Measurements from ENCODE around the gene CCDC142.
"Not testable (repeated sequence)": the region's sequence is repeated elsewhere in the genome, so short reads cannot be mapped to it uniquely, and the experiment has no call there.

CCDC142 gene

GRCh38 chr2:74444498-74445318 is 38.1 kb downstream of the CCDC142 start:
- WGBS, 2 experiments (ENCODE audit: insufficient coverage in 2 of 2), result 65 to 89% methylated on average over 3 to 4 of the region's 5 CpGs
- H3K27ac ChIP-seq (ENCODE audit: low read depth, low read length, severe bottlenecking), result no peak overlapping the region

GRCh38 chr2:74442483-74443297 is 40.1 kb downstream of the CCDC142 start:
- peaks cover 26% of the 10 kb centered on the region for H3K4me1 ChIP-seq (ENCODE audit: control insufficient read depth, insufficient read depth, low read length, poor library complexity, severe bottlenecking)
- H3K4me3 ChIP-seq (ENCODE audit: extremely low read depth, insufficient read depth, low read length, poor library complexity, severe bottlenecking), result peak overlapping the region; percentile 54
- not testable (repeated sequence) for H3K36me3 ChIP-seq (ENCODE audit: control insufficient read depth, insufficient read depth, low read length); H3K27ac ChIP-seq (ENCODE audit: low read depth, low read length, severe bottlenecking); H3K9me3 ChIP-seq (ENCODE audit: control insufficient read depth, low read length)
- 79% methylated on average over 8 to 9 of the region's 16 CpGs for WGBS, 2 experiments (ENCODE audit: insufficient coverage in 2 of 2)

More at GRCh38 chr2:74444498-74445318, 38.1 kb downstream of the CCDC142 start:
- H3K4me1 ChIP-seq (ENCODE audit: control insufficient read depth, insufficient read depth, low read length, poor library complexity, severe bottlenecking), result peaks cover 8% of the 10 kb centered on the region
- no peaks in the 10 kb centered on the region for H3K9me3 ChIP-seq (ENCODE audit: control insufficient read depth, low read length)
- H3K4me3 ChIP-seq (ENCODE audit: extremely low read depth, insufficient read depth, low read length, poor library complexity, severe bottlenecking), result no peak overlapping the region
- no peaks in the 10 kb centered on the region for H3K36me3 ChIP-seq (ENCODE audit: control insufficient read depth, insufficient read depth, low read length)

GRCh38 chr2:74441690-74442482 is 40.9 kb downstream of the CCDC142 start, which contains the start of gene RTKN:
Gene RTKN (minus strand): TSS chr2:74441937. CDS start chr2:74441816, 121 bp downstream.
- peak within 1 kb of the TSS; percentile 99 for H3K27ac ChIP-seq (ENCODE audit: low read depth, low read length, severe bottlenecking)
- peaks cover 34% of the 10 kb centered on the region for H3K4me1 ChIP-seq (ENCODE audit: control insufficient read depth, insufficient read depth, low read length, poor library complexity, severe bottlenecking)
- H3K4me3 ChIP-seq (ENCODE audit: extremely low read depth, insufficient read depth, low read length, poor library complexity, severe bottlenecking), result peak within 1 kb of the TSS; percentile 54
- H3K36me3 ChIP-seq (ENCODE audit: control insufficient read depth, insufficient read depth, low read length), result peaks cover 8% of the 10 kb centered on the region
- 1 to 4% methylated on average over 47 to 62 of the region's 75 CpGs for WGBS, 2 experiments (ENCODE audit: insufficient coverage in 2 of 2)
- no peaks in the 10 kb centered on the region for H3K9me3 ChIP-seq (ENCODE audit: control insufficient read depth, low read length)

DNA sequence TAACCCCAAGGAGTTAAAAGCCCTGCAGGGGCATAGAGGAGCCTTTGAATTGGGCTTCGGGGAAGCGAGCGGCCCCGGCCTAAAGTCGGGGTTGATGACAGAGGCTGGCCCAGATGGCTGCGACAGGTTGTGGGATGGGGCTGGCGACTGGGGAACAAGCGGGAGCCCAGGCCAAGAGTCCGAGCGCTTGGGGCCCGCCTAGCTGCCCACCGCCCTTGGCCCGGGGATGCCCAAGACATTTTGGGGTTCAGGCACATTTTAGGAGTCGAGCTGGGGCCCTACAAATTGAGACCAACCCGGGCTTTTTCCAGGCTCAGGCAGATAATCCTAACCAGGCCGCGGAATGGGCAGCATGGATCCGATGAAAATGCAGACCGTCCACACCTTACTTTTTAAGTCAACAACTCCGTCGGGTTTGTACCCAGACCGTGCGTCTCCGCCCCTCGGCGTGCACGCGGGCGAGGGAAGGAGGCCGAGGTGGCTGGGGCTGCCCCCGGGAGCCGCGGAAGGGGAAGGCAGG is 41.6 kb downstream of the CCDC142 start:
- Histone ChIP-seq H3K27ac (ENCODE audit: low read depth, low read length, severe bottlenecking) (peak overlapping the region; percentile 99), H3K4me3 (ENCODE audit: extremely low read depth, insufficient read depth, low read length, poor library complexity, severe bottlenecking) (peak overlapping the region; percentile 54)

DNA sequence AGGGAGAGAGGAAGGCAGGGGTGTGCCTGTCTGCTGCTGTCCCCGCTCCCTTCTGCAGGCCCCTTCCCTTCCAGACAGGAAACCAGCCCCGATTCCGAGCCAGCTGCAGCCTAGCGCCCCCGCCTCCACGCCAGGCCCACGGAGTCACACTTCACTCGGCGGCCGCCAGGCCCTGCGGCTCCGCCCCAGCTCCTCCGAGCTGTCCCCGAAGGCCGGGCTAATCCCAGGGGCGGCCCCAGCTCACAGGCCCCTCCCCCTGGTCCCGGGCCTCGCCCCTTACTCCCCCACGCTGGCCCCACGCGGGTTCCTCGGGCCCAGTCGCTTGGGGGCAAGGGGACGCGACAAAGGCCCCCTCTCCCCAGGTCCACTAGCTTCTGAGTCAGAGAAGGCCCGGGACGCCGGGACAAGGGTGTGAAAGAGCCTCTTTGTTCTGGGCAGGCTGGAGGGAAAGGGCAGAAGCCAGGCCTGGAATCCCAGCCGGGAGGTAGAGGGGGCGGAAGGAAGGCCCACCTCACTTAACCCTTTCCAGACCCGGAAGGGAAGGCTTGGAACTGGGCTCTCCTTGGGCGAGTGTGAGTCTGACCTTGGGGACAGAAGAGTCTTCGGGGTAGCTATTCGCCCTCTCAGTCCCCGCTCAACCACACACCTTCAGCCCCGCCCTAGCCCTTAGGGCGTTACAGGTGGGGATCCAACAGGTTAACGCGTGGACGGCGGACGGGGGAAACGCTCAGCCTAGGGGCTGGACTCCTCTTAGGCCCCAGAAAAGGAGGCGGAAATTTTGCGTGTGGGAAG is 42.2 kb downstream of the CCDC142 start:
- H3K4me3 ChIP-seq (ENCODE audit: extremely low read depth, insufficient read depth, low read length, poor library complexity, severe bottlenecking), result peak overlapping the region; percentile 54
- peaks cover 18% of the 10 kb centered on the region for H3K36me3 ChIP-seq (ENCODE audit: control insufficient read depth, insufficient read depth, low read length)
- peak overlapping the region; percentile 99 for H3K27ac ChIP-seq (ENCODE audit: low read depth, low read length, severe bottlenecking)
- H3K9me3 ChIP-seq (ENCODE audit: control insufficient read depth, low read length), result no peaks in the 10 kb centered on the region
- H3K4me1 ChIP-seq (ENCODE audit: control insufficient read depth, insufficient read depth, low read length, poor library complexity, severe bottlenecking), result peaks cover 38% of the 10 kb centered on the region
- WGBS, 2 experiments (ENCODE audit: insufficient coverage in 2 of 2), result 0 to 1% methylated on average over 19 to 28 of the region's 45 CpGs

More for the DNA sequence above, 41.6 kb downstream of the CCDC142 start:
- peaks cover 12% of the 10 kb centered on the region for H3K36me3 ChIP-seq (ENCODE audit: control insufficient read depth, insufficient read depth, low read length)
- 2 to 3% methylated on average over 28 to 32 of the region's 33 CpGs for WGBS, 2 experiments (ENCODE audit: insufficient coverage in 2 of 2)
- H3K9me3 ChIP-seq (ENCODE audit: control insufficient read depth, low read length), result no peaks in the 10 kb centered on the region
- peaks cover 38% of the 10 kb centered on the region for H3K4me1 ChIP-seq (ENCODE audit: control insufficient read depth, insufficient read depth, low read length, poor library complexity, severe bottlenecking)

DNA sequence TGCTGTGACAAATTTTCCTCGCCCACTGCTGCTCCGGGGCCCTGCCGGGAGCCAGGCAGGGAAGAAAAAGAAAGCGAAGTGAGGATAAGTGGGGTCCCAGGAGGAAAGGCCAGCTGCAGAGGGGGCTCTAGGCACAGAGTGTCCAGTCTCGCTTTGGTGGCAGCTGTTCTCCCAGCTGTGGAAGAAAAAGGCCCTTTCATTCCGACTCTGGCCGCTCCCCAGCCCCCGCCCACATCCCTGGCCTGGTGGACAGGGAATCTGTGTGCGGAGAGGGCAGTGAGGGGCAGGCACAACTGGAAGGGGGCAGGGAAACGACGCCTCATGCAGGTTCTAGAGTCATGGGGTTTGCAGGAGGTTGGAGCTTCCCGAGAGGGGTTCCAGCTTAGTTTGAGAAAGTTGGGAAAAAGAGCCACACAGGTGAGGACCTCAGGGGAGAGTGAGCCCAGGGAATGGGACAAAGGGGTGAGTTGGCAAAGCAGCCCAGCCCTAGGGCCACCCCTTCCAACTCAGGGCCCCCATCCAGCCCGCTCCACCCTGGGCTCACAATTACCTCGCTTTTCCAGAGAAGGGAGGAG is 42.9 kb downstream of the CCDC142 start:
- Histone ChIP-seq H3K9me3 (ENCODE audit: control insufficient read depth, low read length) (no peaks in the 10 kb centered on the region), H3K4me1 (ENCODE audit: control insufficient read depth, insufficient read depth, low read length, poor library complexity, severe bottlenecking) (peaks cover 38% of the 10 kb centered on the region), H3K4me3 (ENCODE audit: extremely low read depth, insufficient read depth, low read length, poor library complexity, severe bottlenecking) (peak overlapping the region; percentile 54), H3K27ac (ENCODE audit: low read depth, low read length, severe bottlenecking) (peak overlapping the region; percentile 99), H3K36me3 (ENCODE audit: control insufficient read depth, insufficient read depth, low read length) (peaks cover 25% of the 10 kb centered on the region)
- WGBS, 2 experiments (ENCODE audit: insufficient coverage in 2 of 2), result 18 to 26% methylated on average over 7 to 9 of the region's 14 CpGs

- 56 to 72% methylated on average over 3 of the region's 3 CpGs for WGBS, 2 experiments (ENCODE audit: insufficient coverage in 2 of 2)
- H3K36me3 ChIP-seq (ENCODE audit: control insufficient read depth, insufficient read depth, low read length), result peaks cover 30% of the 10 kb centered on the region
- H3K9me3 ChIP-seq (ENCODE audit: control insufficient read depth, low read length), result no peaks in the 10 kb centered on the region
- H3K4me3 ChIP-seq (ENCODE audit: extremely low read depth, insufficient read depth, low read length, poor library complexity, severe bottlenecking), result peak overlapping the region; percentile 54
- H3K4me1 ChIP-seq (ENCODE audit: control insufficient read depth, insufficient read depth, low read length, poor library complexity, severe bottlenecking), result peaks cover 34% of the 10 kb centered on the region
- peak overlapping the region; percentile 99 for H3K27ac ChIP-seq (ENCODE audit: low read depth, low read length, severe bottlenecking)
Observed at GRCh38 chr2:74439373-74439772, 43.4 kb downstream of the CCDC142 start.

DNA sequence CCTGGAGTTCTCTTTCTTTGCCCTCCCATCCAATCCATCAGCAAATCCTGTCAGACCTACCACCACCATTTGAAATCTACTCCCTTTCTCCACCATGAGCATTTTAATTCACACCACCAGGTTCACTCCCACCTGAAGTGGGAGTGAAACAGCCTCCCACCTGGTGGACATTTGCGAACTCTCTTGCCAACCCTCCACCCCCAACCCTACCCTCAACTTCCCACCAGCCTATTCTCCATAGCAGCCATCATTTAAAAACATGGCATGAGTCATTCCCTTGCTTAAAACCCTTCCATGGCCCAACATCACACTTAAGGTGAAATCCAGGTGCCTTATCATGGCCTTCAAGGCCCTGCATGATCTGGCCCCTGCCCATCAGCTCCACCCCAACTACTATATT is 44.5 kb downstream of the CCDC142 start:
- H3K9me3 ChIP-seq (ENCODE audit: control insufficient read depth, low read length), result no peaks in the 10 kb centered on the region
- H3K4me1 ChIP-seq (ENCODE audit: control insufficient read depth, insufficient read depth, low read length, poor library complexity, severe bottlenecking), result peaks cover 30% of the 10 kb centered on the region
- peaks cover 35% of the 10 kb centered on the region for H3K36me3 ChIP-seq (ENCODE audit: control insufficient read depth, insufficient read depth, low read length)
- no peak overlapping the region for H3K4me3 ChIP-seq (ENCODE audit: extremely low read depth, insufficient read depth, low read length, poor library complexity, severe bottlenecking)
- WGBS, 2 experiments (ENCODE audit: insufficient coverage in 2 of 2), result 90% methylated on average over 1 of the region's 1 CpG
- H3K27ac ChIP-seq (ENCODE audit: low read depth, low read length, severe bottlenecking), result no peak overlapping the region

DNA sequence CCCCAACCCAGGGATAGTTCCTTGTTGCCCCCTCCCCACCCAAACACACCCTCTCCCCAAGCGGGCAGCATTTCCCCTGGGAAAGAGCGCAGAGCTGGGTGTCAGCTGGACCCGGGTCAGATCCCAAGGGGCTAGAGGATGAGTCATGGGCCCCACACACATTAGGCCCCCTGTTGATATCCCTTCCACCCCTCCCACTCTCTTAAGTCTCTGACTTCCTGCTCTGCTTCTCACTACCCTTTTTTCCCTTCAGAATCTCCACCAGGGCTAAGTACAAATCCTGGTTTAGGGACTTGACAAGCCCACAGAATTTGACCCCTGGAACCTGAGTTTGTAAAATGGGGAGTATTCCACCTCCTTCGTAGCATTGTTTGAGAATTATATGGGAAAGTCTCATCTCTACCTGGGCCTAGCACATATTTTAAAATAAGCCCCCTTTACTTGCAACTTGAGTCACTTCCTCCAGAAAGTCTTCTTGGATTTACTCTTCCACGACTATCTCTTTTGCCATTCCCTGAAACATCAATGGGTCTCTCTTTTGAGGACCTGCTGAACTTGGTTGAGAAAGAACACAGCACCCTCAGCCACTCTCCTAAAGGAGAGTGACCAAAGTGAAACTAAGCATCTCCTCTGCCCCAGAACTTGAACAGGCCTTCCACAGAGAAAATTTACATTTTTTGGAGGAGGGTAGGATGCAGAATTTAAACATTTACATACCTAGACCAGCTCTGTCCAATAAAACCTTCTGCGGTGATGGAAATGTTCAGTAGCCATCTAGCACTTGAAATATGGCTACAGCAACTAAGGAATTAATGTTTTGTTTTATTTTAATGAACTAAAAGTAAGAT is 45.7 kb downstream of the CCDC142 start:
- H3K4me1 ChIP-seq (ENCODE audit: control insufficient read depth, insufficient read depth, low read length, poor library complexity, severe bottlenecking), result peaks cover 30% of the 10 kb centered on the region
- no peak overlapping the region for H3K27ac ChIP-seq (ENCODE audit: low read depth, low read length, severe bottlenecking)
- WGBS, 2 experiments (ENCODE audit: insufficient coverage in 2 of 2), result 55 to 63% methylated on average over 4 to 5 of the region's 6 CpGs
- no peaks in the 10 kb centered on the region for H3K9me3 ChIP-seq (ENCODE audit: control insufficient read depth, low read length)
- no peak overlapping the region for H3K4me3 ChIP-seq (ENCODE audit: extremely low read depth, insufficient read depth, low read length, poor library complexity, severe bottlenecking)
- H3K36me3 ChIP-seq (ENCODE audit: control insufficient read depth, insufficient read depth, low read length), result peaks cover 44% of the 10 kb centered on the region

Measured in mesodermal cell (in vitro differentiated cells).